SK-N-MC (cell line): Measurements from ENCODE around the gene MRPL12.

Experiments
- DNase-seq: peaks from one replicate; pipeline ENCODE4 v3.0.0-alpha.2; 2011; ENCODE audit warnings: low read depth, low spot score
- H3K27ac ChIP-seq: fragments of 200-600 bp; sonication (generic); 2 replicates; pipeline ENCODE4 v1.5.1; 2016; ENCODE audit warnings: mixed run types
- H3K36me3 ChIP-seq: fragments of 200-600 bp; sonication (generic); 2 replicates; pipeline ENCODE4 v1.6.1; 2017; ENCODE audit warnings: antibody characterized with exemption, low read length, mixed read lengths; ENCODE audit not compliant: insufficient read depth
- H3K4me3 ChIP-seq: fragments of 200-600 bp; sonication (generic); 2 replicates; pipeline ENCODE4 v1.5.1; 2016
- H3K9ac ChIP-seq: fragments of 200-600 bp; sonication (generic); 2 replicates; pipeline ENCODE4 v1.8.0; 2017; ENCODE audit warnings: mixed run types, mixed read lengths; ENCODE audit not compliant: insufficient read length
- H3K9me3 ChIP-seq: fragments of 200-600 bp; sonication (generic); 2 replicates; pipeline ENCODE4 v1.6.1; 2017; ENCODE audit warnings: low read depth, mild to moderate bottlenecking, antibody characterized with exemption, low read length, moderate library complexity, mixed read lengths
- EZH2 ChIP-seq: fragments of 200-600 bp; sonication (generic); IDR thresholded peaks from one replicate; pipeline ENCODE4 v1.6.1; 2017; ENCODE audit warnings: antibody characterized with exemption
- FOXP2 ChIP-seq: optimal IDR thresholded peaks from 2 replicates; pipeline ENCODE3; 2011; ENCODE audit warnings: mild to moderate bottlenecking, moderate library complexity; ENCODE audit not compliant: insufficient read depth; ENCODE audit errors: extremely low read length, control extremely low read depth
- POLR2AphosphoS5 ChIP-seq: IDR thresholded peaks from 2 replicates; pipeline ENCODE4 v1.6.1; 2012; ENCODE audit warnings: mild to moderate bottlenecking, low read depth, low read length, borderline replicate concordance

Gene MRPL12

DNA sequence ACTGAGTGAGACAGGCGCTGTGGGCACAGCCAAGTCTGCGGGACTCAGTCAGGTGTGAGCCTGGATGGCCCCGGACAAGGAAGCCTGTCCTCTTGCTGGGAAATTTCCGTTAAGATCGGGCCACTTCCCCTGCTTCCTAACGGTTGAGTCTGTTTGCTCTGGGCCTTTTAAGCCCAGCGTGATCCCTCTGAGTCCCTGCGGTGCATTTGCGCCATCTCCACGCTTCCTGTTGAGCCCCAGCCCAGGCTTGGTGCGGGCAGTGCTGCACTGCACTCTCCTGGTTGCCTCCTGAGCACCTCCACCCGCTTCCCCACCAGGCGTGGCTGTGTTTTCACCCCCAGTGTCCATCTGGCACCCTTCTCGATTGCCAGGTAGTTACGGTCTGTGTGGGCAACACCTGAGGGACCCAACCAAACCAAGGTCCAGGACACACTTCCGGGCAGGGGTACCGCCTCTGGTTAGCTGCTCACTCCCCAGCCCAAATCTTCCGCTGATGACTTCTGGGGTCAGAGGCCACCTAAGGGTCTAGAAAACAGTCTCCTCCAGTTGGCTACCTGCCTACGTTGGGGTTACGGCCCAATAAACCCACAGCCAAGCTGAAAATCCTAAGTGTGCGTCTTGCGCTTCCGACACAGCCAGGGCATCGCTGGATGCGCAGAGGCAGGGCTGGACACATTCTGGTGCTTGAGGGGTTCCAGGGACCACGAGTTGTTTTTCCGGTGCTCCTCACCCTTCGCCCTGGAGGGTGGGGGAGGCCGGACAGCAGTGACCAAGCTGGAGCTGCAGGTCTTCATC, 7.5 kb downstream of the MRPL12 start:
- H3K4me3 ChIP-seq: peak overlapping the region; percentile 89; the same call in 1 of the 2 replicates
- peaks cover 25% of the 10 kb centered on the region for H3K36me3 ChIP-seq
- no peak overlapping the region for H3K27ac ChIP-seq
- H3K9ac ChIP-seq: no peak overlapping the region
- no peak for DNase-seq
- TF ChIP-seq FOXP2 (no peak), EZH2 (no peak), POLR2AphosphoS5 (no peak; the same call in 1 of the 2 replicates)
- no peaks in the 10 kb centered on the region for H3K9me3 ChIP-seq

DNA sequence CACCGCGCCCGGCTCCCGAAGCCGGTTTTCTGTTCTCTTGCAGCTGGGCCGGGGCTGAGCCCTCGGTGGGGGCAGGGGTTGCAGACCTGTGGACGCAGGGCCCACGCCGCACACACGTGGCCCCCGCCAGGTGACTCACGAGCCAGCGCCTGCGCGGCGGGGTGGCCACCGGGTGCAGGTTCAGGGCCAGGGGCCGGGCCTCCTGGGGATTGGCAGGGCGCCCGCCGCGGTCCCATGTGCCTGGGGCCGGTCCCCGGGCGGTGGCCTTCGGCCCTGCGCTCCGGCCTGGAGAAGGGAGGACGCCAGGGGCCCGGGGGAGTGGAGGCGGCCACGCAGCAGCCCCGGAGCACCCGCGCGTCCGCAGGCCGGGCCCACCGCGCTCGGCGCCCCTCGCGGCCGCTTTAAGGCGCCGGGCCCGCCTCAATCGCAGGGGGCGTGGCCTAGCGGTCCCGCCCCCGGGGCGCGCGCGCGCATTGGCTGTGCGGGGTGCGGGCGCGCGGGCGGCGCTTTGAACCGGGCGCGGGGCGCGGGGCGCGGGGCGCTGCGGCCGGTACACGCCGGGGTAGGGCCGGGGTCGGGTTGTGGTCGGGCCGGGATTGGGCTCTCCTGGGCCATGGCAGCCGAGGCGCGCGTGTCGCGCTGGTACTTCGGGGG, 8.8 kb downstream of the MRPL12 start, which contains the start of gene SLC25A10:
Gene SLC25A10, plus strand, starts transcription at position 471 of the 654 bp plus-strand sequence. Its CDS starts 143 bp downstream, at position 614.
- no peak for TF ChIP-seq EZH2
- no peak for TF ChIP-seq FOXP2
- peak; percentile 23; the same call in 1 of the 2 replicates for TF ChIP-seq POLR2AphosphoS5
- no peak for DNase-seq
- Histone ChIP-seq H3K27ac (peak within 1 kb of the TSS; percentile 80; the same call in 1 of the 2 replicates), H3K9ac (peak within 1 kb of the TSS; percentile 90), H3K36me3 (peaks cover 13% of the 10 kb centered on the region), H3K9me3 (no peaks in the 10 kb centered on the region), H3K4me3 (peak within 1 kb of the TSS; percentile 89)

DNA sequence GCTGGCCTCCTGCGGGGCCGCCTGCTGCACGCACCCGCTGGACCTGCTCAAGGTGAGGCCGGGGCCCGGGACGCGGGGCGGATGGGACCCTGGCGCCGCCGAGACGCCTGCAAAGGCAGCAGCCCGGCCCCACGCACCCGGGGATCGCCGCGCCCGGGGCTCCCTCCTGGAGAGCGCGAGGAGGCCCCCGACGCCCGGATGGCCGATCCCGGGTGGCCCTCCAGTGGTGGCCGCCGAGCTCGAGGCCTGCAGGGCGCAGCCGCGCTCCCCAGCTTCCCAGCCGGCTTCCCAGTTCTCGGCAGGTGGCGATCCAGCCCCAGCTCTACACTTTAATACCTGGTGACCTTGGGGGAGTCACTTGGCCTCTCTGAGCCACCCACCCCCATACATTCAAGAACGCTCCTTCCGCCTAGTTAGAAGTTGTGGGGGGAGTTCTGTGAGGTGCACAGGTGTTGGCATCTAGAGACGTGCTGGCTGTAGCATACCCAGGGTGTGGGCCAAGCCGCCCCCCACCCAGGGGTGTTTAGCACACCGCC, 9.4 kb downstream of the MRPL12 start:
- H3K9me3 ChIP-seq: no peaks in the 10 kb centered on the region
- no peak for DNase-seq
- H3K27ac ChIP-seq: no peak overlapping the region; the same call in 1 of the 2 replicates
- H3K4me3 ChIP-seq: peak overlapping the region; percentile 89
- TF ChIP-seq EZH2 (no peak), FOXP2 (no peak), POLR2AphosphoS5 (no peak; the same call in 1 of the 2 replicates)
- H3K9ac ChIP-seq: peak overlapping the region; percentile 90
- H3K36me3 ChIP-seq: peaks cover 7% of the 10 kb centered on the region; the same call in 1 of the 2 replicates

GRCh38 chr17:81713004-81713555, 9.9 kb downstream of the MRPL12 start:
- no peak overlapping the region for H3K27ac ChIP-seq

DNA sequence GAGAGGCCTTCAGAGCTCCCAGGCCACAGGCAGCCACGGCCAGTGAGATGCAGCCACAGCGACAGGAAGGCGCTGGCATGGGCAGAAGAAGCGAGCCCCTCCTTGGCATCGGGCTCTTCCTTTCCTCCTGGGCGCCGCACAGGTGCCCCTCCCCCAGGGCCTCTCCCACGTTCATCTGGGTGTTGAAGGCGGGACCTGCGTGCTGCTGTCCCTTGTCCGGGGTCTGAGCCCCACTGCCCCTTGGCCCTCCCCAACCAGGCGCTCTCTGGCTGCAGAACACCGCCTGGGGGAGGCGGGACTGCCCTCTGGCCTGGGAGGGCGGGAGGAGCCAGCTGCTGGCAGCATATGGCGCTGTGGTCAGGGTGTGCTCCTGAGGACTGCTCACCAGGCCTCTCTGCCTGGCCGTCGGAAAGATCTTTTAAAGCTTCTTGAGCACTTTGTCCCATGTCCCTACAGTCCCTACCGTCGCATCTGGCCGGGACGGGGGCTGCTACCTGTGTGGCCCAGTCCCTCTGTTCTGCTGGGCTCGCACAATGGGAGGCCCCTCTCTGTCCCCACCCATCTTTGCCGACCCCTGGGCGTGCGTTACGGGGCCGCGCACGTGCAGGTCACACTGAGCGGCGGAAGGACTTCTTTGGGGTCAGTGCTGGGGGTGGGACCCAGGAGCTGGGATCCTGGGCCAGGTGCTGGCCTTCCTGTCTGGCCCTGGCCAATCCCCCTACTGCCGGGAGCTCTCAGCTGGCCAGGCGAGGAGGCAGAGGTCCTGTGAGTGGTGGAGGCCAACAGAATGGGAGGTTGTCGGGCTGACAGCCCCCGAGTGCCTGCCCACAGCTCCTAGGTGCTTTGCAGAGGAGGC, 10.6 kb downstream of the MRPL12 start:
- Histone ChIP-seq H3K27ac (no peak overlapping the region), H3K9ac (peak overlapping the region; percentile 90), H3K9me3 (no peaks in the 10 kb centered on the region), H3K36me3 (no peaks in the 10 kb centered on the region; the same call in 1 of the 2 replicates), H3K4me3 (peak overlapping the region; percentile 89)
- TF ChIP-seq FOXP2 (no peak), EZH2 (no peak), POLR2AphosphoS5 (no peak)
- no peak for DNase-seq

More at GRCh38 chr17:81713004-81713555, 9.9 kb downstream of the MRPL12 start:
- TF ChIP-seq POLR2AphosphoS5: no peak
- no peak for TF ChIP-seq EZH2
- TF ChIP-seq FOXP2: no peak
- H3K9me3 ChIP-seq: no peaks in the 10 kb centered on the region
- peak overlapping the region; percentile 90 for H3K9ac ChIP-seq
- peak overlapping the region; percentile 89 for H3K4me3 ChIP-seq
- peaks cover 1% of the 10 kb centered on the region; the same call in 1 of the 2 replicates for H3K36me3 ChIP-seq
- no peak for DNase-seq

DNA sequence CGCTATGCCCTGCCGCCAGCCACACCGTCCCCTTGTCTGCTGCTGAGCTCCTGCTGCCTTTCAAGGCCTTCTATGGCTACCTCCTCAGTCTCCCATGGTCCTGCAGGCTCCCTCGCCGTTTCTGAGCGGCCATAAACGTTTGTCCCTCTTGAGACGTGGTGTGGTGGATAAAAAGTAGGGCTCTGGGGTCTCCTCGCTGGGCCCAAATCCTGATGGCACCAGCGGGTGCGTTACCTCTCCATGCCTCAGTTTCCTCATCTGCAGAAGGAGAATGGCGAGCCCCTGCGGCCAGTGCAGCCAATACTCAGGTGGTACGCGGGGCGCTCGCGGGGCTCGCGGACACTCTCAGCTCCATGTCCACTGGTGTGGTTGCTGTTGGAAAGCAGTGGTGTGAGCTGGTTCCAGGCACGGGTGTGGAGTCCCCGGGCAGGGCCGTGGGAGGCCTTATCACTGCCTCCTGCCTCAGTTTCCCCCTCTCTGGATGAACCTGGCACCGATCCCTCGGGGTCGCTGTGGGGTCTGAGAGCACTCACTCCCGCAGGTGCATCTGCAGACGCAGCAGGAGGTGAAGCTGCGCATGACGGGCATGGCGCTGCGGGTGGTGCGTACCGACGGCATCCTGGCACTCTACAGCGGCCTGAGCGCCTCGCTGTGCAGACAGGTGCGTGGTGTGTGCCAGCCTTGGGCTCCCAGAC, 11.4 kb downstream of the MRPL12 start:
- Histone ChIP-seq H3K27ac (no peak overlapping the region), H3K36me3 (no peaks in the 10 kb centered on the region; the same call in 1 of the 2 replicates), H3K9ac (no peak overlapping the region), H3K4me3 (no peak overlapping the region), H3K9me3 (no peaks in the 10 kb centered on the region)
- DNase-seq: no peak
- TF ChIP-seq FOXP2 (no peak), POLR2AphosphoS5 (no peak), EZH2 (no peak)
